Left cardiac atrium (tissue), 4 donors: ENCODE results near the gene LAMC3. TPM values are rescaled to one million over a fixed set of nuclear protein-coding genes. Genes with fewer than 3 reads are reported as not detected.
"Not testable (repeated sequence)": the region's sequence is repeated elsewhere in the genome, so short reads cannot be mapped to it uniquely, and the experiment has no call there.

ENCODE experiments used
- ATAC-seq, 2 donors: fragments of 200-7000 bp; cut with Tn5 transposase; one replicate each; pipeline ENCODE4 v1.9.1; 2020; ENCODE audit warnings: mild to moderate bottlenecking in 2 of 2, moderate library complexity in 2 of 2
- DNase-seq: peaks from one replicate; pipeline ENCODE4 v3.0.0-alpha.2; 2020
- intact Hi-C, 2 donors: fragments of 100-400 bp; cut with DNase I; formaldehyde crosslinking; loops; one replicate each; pipeline versions ENCODE4 v1.14.1 to v1.15.1; 2022 to 2023
- total RNA-seq, 2 donors: library from RNA; stranded (reverse); fragmentation: NEBNext Ultra II Directional; extraction: Animal tissue kit (Norgen Biotek cat#: 25700); gene quantifications; one replicate each; pipeline ENCODE4 v1.2.1, GENCODE V29; 2021
- donor health status: DM: no; HTN: yes; CAD: no.
- donor health status: DM: no; HTN: yes; CAD: no; lungs with severe emphysema.
- donor health status: DM: yes; HTN: yes; CAD: no.
- donor health status: Dilated cardiomyopathy.

LAMC3 gene
- total RNA-seq, 2 donors from 2014 or later = 0.29 to 1.1 TPM

- no peak for DNase-seq
- intact Hi-C loops = no loop called here
- ATAC-seq = no peak
These were observed 11.9 kb downstream of the LAMC3 start for GRCh38 chr9:131020862-131021261.

DNA sequence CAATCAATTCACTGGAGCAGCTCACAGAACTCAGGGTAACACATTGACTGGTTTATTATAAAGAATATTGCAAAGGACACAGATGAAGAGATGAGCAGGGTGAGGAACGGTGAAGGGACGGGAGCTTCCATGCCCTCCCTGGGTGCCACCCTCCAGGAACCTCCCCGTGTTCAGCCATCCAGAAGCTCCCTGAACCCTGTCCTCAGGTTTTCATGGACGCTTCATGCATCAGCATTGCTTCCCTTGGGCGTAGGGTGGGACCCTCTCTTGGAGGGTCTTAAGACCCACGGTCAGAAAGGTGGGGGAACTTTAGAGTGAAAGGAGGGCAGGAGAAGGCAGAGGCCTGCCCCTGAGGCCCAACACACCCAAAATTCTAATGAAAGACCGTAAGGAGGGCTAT, 12.8 kb downstream of the LAMC3 start:
- no peak for ATAC-seq
- intact Hi-C loops = no loop called here
- no peak for DNase-seq

- DNase-seq (no peak), ATAC-seq (no peak)
- intact Hi-C loops = no loop called here
These were observed 16.2 kb downstream of the LAMC3 start for GRCh38 chr9:131024978-131025868.

GRCh38 chr9:131025953-131026858, 17.2 kb downstream of the LAMC3 start:
- no peak for ATAC-seq

DNA sequence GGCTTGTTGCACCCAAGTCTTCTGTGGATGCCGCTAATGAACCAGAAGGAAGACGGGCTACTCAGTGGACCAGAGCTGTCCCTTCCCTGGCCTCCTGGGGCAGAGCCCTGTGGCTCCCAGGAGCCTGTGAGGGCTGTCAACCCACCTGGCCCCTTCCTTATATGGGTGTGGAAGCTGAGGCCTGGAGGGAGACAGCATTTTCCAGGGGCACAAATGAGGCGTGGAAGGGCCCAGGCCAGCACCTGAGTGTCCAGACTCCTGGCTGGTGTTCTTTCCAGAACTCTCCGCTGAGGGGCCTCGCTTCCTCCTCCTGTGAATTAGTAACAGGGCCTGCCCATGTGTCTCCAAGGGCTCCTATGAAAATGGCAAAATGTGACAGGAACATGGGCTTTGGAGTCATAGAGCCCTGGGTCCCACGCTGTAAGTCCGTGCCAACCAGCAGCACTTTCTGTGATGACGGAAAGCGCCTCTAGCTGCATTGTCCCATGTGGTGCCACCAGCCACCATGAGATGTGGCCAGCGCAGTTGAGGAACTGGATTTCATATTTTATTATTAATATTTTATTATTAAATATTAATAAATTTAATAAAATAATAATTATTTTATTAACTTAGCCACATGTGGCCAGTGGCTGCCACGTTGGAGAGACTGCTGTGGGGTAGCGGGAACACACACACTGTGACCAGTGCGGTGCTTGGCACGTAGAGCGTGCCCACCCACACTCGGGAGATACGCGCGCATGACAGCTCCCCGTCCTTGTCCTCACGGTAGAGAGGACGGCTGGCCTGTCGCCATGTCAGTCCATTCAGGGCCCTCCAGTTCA, 18.3 kb downstream of the LAMC3 start:
- no peak for DNase-seq
- intact Hi-C loops = no loop called here
- no peak for ATAC-seq

More at GRCh38 chr9:131025953-131026858, 17.2 kb downstream of the LAMC3 start:
- intact Hi-C loops = no loop called here
- no peak for DNase-seq

- no peak for ATAC-seq
- no peak for DNase-seq
- intact Hi-C loops = no loop called here
These were observed 18.9 kb downstream of the LAMC3 start for GRCh38 chr9:131027872-131028179.

- ATAC-seq (no peak), DNase-seq (no peak)
- intact Hi-C loops = no loop called here
These were observed 19.4 kb downstream of the LAMC3 start for GRCh38 chr9:131028221-131028884.

GRCh38 chr9:131028931-131029573, 20.1 kb downstream of the LAMC3 start:
- ATAC-seq (no peak), DNase-seq (no peak)

DNA sequence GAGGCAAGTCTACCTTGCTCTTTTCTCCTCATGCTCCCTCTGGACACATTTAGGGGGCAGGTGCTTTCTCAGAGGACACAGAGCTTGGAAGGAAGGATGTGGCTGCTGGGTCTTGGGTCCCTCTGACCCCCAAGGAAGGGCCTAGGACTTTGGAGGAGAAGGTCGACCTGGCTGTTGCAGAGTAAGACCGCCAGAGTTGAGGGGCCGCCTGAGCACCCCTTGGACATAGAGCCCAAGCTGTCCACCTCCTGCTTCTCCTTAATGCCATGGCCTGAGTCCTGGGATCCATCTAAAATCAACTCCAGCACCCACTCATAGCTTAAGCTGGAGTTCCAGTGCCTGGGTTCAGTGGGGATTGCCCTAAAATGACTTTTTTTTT, 20.6 kb downstream of the LAMC3 start:
- ATAC-seq (no peak), DNase-seq (no peak)

More at GRCh38 chr9:131028931-131029573, 20.1 kb downstream of the LAMC3 start:
- intact Hi-C loops = no loop called here

GRCh38 chr9:131030239-131031004, 21.4 kb downstream of the LAMC3 start:
- intact Hi-C loops = no loop called here
- DNase-seq (no peak), ATAC-seq (no peak)

More for the DNA sequence above, 20.6 kb downstream of the LAMC3 start:
- intact Hi-C loops = no loop called here

- DNase-seq (no peak), ATAC-seq (no peak)
- intact Hi-C loops = no loop called here
These were observed 22.1 kb downstream of the LAMC3 start for GRCh38 chr9:131031005-131031641.

GRCh38 chr9:131031642-131032005, 22.6 kb downstream of the LAMC3 start:
- DNase-seq = no peak
- no peak for ATAC-seq
- intact Hi-C loops = no loop called here

- no peak for DNase-seq
- no peak for ATAC-seq
- intact Hi-C loops = no loop called here
These were observed 23.4 kb downstream of the LAMC3 start for GRCh38 chr9:131032384-131032783.

DNA sequence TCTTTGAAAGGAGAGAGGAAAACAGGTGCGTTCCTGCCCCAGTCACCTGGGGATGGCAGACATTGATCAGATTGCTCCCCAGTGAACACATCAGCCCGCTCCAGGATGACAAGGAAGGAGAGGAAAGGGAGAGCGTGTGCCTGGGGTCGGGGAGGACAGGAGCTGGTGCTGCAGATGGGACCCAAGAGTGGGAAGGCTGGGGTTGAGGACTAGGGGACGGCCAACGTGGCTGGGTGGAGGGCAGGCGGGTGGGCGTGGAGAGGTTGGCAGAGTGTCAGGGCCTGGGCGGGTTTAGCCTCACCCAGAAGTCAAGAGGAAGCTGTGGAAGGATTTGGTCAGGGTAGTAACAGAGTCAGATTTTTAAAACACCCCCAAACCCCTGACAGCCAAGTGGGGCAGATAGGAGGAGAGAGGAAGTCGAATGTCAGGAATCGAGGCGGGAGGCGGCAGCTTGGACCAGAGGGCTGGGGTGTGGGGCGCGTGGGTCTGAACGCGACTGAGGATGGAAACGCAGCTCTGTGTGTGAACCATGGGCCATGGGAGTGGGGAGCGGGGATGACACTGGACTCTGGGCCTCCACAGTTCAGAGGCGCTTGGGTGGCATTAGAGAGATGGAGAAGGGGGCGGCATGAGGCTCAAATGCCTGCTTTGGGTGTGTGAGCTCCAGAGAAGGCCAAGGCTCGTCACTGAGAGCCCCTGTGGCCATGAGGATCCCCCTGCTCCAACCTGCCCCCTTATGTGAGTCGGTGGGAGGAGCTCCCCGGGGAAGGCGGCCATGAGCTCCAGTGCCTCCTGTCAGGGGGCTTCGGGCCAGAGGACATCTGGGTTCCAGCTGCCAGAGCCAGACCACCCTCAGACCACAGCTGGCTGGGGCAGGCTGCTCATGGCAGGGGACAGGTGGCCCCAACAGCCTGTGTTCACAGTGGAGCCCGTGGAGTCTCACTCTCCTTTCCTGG, 24.6 kb downstream of the LAMC3 start:
- intact Hi-C loops = no loop called here
- DNase-seq (no peak), ATAC-seq (no peak)

GRCh38 chr9:131034268-131034667, 25.3 kb downstream of the LAMC3 start:
- intact Hi-C loops = no loop called here
- ATAC-seq (no peak), DNase-seq (no peak)

DNA sequence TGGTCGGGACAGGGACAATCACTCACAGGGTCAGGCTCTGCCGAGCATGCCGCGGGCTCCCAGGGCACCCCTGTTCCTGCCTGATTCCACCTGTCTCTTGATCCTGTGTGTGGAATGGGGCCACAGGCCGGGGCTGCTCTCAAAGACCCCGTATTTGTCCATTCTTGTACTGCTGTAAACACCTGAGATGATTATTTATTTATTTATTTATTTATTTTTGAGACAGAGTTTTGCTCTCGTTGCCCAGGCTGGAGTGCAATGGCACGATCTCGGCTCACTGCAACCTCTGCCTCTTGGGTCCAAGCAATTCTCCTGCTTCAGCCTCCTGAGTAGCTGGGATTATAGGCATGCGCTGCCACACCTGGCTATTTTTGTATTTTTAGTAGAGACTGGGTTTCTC, 25.8 kb downstream of the LAMC3 start:
- DNase-seq, intact Hi-C loops, ATAC-seq: not testable (repeated sequence)
